ENCODE results near the gene TUBB6.

- TF ChIP-seq FOXP1 (IDR thresholded peaks at IDR 0.05) (no peak), FOXP1 (CRISPR knock-in tag; IDR thresholded peaks at IDR 0.05) (no peak), MYC (CRISPR knock-in tag; IDR thresholded peaks at IDR 0.05; ENCODE audit: borderline replicate concordance) (no peak), ZNF121 (CRISPR knock-in tag; IDR thresholded peaks at IDR 0.05) (no peak), SNAI1 (CRISPR knock-in tag; IDR thresholded peaks at IDR 0.05; ENCODE audit: borderline replicate concordance) (no peak), SMARCC2 (IDR thresholded peaks at IDR 0.05) (no peak), POLR2A (IDR thresholded peaks at IDR 0.05; ENCODE audit: insufficient read depth in 1 of 2, low read depth in 2 of 2, low read length in 2 of 2) (no peak), MAFK (conservative IDR thresholded peaks at IDR 0.05 in 1 of 2, IDR thresholded peaks at IDR 0.05 in 1 of 2; ENCODE audit: low read length in 2 of 2) (no peak), BCL3 (CRISPR knock-in tag; IDR thresholded peaks at IDR 0.05) (no peak)
- TF ChIP-seq, protein P1, sequence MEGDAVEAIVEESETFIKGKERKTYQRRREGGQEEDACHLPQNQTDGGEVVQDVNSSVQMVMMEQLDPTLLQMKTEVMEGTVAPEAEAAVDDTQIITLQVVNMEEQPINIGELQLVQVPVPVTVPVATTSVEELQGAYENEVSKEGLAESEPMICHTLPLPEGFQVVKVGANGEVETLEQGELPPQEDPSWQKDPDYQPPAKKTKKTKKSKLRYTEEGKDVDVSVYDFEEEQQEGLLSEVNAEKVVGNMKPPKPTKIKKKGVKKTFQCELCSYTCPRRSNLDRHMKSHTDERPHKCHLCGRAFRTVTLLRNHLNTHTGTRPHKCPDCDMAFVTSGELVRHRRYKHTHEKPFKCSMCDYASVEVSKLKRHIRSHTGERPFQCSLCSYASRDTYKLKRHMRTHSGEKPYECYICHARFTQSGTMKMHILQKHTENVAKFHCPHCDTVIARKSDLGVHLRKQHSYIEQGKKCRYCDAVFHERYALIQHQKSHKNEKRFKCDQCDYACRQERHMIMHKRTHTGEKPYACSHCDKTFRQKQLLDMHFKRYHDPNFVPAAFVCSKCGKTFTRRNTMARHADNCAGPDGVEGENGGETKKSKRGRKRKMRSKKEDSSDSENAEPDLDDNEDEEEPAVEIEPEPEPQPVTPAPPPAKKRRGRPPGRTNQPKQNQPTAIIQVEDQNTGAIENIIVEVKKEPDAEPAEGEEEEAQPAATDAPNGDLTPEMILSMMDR (CRISPR knock-in tag; IDR thresholded peaks at IDR 0.05) = no peak
Observed at GRCh38 chr18:12291161-12291560, 16.9 kb upstream of the TUBB6 start.

Data from HepG2 (cell line).